GM19324 (cell line): ENCODE measurements around the gene TUBD1.
"Not testable (repeated sequence)": the region's sequence is repeated elsewhere in the genome, so short reads cannot be mapped to it uniquely, and the experiment has no call there.

Experiments
- ATAC-seq: cut with Tn5 transposase; IDR thresholded peaks from one replicate; pipeline ENCODE4 v1.9.1; 2021; ENCODE audit warnings: mild to moderate bottlenecking, moderate library complexity; ENCODE audit not compliant: unreplicated experiment, low FRiP score

Gene TUBD1

DNA sequence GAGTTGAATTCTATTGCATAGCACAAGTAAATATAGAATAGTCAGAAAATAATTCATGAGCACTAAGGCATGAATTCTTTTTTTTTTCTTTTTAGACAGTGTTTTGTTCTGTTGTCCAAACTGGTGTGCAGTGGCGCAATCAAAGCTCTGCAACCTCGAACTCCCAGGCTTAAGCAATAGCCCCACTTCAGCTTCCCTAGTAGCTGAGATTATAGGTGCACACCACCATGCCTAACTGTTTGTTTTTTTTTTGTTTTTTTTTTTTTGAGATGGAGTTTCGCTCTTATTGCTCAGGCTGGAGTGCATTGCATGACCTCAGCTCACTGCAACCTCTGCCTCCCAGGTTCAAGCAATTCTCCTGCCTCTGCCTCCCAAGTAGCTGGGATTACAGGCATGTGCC, 16.6 kb downstream of the TUBD1 start:
- no peak for ATAC-seq

DNA sequence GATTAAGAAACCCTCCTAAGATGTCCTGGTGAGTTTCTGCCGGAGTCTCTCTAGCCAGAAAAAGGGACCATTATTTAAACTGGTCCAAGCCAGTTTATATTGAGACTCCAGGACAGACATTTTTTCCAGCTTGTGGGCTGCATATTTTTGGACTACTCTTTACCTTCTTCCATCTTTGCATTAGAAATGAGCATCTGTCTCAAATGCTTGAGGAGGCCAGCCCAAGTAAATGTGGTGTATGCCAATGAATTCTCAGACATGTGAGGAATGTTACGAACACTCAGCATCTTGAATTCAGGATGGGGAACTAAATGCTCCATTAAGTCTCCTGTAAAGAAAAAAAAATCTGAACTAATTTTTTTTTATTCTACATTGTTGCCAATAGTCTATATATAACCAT, 18.4 kb downstream of the TUBD1 start:
- no peak for ATAC-seq

GRCh38 chr17:59873414-59873813, 19.3 kb downstream of the TUBD1 start:
- ATAC-seq, result not testable (repeated sequence)

DNA sequence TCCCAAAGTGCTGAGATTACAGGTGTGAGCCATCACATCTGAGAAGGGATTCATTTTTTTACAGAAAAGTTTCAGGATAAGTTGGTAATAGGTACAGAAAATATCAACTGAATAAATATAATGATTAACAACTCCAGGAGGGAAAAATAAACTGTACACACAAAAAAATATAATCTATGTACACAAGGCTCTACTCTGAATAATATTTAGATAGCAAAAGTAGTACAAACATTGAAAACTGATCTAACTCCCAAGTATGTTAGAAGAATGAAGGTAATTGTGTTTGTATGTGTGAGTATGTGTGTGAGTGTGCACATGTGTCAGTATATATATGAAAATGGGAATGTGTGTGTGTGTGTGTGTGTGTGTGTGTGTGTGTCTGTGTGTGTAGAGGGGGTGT, 20.4 kb downstream of the TUBD1 start:
- no peak for ATAC-seq

GRCh38 chr17:59870482-59870881, 22.3 kb downstream of the TUBD1 start:
- no peak for ATAC-seq

DNA sequence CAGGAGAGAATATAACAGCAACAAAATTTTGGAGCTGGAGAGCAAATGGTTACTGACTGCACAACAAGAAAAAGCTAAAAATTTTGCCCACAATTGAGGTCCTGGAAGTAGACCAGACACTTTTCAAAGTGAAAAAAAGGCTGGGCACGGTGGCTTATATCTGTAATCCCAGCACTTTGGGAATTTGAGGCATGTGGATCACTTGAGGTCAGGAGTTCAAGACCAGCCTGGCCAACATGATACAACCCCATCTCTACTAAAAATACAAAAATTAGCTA, 22.9 kb downstream of the TUBD1 start:
- no peak for ATAC-seq

DNA sequence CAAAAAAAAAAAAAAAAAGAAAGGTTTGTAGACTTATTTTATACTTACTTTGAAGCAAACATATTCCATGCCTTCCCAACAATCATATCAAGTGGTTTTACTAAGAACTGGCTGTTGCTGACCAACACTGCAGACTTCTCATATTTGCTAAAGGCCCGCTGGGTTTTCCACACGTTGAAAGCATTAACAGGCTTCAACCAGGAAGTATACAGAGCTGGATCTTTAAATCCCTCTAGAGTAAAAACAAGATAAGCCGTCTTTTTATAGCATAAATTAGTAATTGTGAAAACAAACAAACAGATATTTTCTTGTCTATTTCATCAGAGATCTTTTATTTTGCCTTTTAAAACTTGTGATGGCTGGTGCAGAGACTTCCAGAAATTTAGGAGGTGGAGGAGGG, 29.1 kb downstream of the TUBD1 start:
- no peak for ATAC-seq

GRCh38 chr17:59859444-59860025, 33.2 kb downstream of the TUBD1 start:
- ATAC-seq, result no peak

DNA sequence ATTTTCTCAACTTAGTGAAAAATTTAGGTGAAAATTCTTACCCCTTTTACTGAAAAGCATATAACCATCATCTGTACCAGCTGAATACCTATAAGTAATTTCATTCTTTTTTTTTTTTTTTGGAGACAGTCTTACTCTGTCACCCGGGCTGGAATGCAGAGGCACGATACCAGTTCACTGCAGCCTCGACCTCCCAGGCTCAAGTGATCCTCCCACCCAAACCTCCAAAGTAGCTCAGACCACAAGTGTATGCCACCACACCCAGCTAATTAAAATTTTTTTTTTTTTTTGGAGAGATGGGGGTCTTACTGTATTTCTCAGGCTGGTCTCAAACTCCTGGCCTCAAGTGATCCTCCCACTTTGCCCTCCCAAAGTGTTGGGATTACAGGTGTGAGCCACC, 33.8 kb downstream of the TUBD1 start:
- no peak for ATAC-seq

- ATAC-seq, result no peak
Observed at GRCh38 chr17:59858167-59858816, 34.5 kb downstream of the TUBD1 start.

- ATAC-seq, result no peak
Observed at GRCh38 chr17:59856859-59857794, 35.6 kb downstream of the TUBD1 start.

GRCh38 chr17:59853919-59854729, 38.6 kb downstream of the TUBD1 start:
- not testable (repeated sequence) for ATAC-seq

DNA sequence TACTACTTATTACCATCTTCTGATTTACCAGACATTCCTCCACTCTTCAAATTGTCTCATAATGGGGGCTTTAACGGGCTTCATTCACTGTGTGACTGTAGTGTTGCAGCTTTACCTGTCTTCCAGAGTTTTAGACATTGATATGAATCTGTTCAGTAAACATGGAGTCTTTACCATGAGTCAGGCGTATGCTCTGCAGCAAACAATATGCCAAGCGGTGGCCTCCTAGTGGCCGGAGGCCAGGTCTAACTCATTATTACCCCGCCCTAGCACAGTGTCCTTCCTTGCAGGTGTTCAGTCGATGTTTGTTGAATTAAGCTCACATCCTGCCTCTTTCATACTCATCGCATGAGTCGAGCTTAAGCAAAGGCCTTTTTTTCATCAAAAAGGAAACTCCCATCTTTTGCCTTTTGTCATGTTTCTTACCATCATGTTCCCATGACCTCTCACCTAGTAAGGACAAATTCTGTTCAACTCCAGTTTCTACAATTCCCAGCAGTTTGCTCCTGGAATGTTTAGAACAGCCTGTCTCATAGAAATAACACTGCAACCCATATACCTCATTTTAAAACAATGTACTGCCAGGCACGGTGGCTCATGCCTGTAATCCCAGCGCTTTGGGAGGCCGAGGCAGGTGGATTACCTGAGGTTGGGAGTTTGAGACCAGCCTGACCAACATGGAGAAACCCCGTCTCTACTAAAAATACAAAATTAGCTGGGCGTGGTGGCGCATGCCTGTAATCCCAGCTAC, 39.4 kb downstream of the TUBD1 start:
- no peak for ATAC-seq

- not testable (repeated sequence) for ATAC-seq
Observed at GRCh38 chr17:59852847-59853167, 39.9 kb downstream of the TUBD1 start.

DNA sequence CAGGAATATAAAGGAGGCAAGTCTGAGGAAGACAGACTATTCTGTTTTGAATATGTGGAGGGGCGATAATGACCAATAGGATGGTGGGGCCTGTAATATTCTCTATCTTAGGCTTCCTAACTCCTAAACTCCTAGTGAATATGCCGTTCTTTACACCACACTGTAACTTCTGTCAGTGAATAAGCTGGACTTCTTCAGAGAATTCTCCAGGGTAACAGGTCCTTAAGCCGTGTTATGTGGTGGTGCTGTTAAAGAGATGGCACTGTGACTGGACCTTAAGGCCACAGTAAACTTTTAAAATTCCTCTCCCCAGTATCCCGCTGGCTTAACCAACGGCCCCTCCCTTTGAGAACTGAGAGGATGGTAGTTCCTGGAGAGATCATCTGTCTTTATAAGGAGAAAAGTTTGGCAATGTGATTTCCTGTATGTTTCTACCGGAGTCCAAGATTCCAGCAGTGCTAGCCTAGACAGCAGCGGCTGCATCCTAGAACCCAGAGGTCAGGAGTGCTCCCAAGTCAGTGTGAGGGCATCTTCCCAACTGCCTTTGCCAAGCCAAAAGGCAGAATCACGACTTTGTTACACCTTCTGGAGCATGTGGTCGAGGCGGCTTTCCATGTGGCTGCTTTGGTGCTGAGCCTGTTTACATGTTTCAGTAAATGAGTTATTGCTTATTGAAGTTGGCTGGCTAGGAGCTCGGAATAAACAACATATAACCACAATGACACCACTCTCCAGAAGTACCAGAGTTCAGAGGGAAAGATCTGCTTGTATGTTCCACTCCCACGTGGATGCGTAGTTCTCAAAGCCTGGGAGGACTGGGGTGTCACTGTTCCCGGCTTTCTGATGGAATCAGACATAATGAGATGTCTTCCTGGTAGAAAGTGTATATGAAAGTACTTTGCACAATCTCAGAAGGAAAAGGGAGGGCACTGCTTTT, 41.0 kb downstream of the TUBD1 start:
- ATAC-seq, result no peak

DNA sequence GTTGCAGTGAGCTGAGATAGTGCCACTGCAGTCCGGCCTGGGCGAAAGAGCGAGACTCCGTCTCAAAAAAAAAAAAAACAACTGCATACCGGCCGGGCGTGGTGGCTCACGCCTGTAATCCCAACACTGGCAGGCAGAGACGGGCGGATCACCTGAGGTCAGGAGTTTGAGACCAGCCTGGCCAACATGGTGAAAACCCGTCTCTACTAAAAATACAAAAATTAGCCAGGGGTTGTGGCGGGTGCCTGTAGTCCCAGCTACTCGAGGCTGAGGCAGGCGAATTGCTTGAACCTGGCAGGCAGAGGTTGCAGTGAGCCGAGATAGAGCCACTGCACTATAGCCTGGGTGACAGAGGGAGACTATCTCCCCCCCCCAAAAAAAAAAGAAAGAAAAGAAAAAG, 42.4 kb downstream of the TUBD1 start:
- ATAC-seq, result not testable (repeated sequence)

- no peak for ATAC-seq
Observed at GRCh38 chr17:59848778-59849177, 44.0 kb downstream of the TUBD1 start.

- ATAC-seq, result no peak
Observed at GRCh38 chr17:59848385-59848668, 44.4 kb downstream of the TUBD1 start.

GRCh38 chr17:59846394-59847165, 46.2 kb downstream of the TUBD1 start:
- ATAC-seq, result no peak
